ENCODE data around the gene MPC2.

GRCh38 chr1:167899253-167899681 lies 37.6 kb downstream of the MPC2 start:
- TF ChIP-seq CTCF (IDR thresholded peaks at IDR 0.05): no peak
- no peak for TF ChIP-seq POLR2A (IDR thresholded peaks at IDR 0.05)
